H1 (cell line): ENCODE results near the gene COL19A1.

ENCODE experiments used
- CHD2 ChIP-seq: IDR thresholded peaks from 2 replicates; pipeline ENCODE4 v1.6.1; 2012; ENCODE audit warnings: low read length, improper control_type of control experiment
- POLR2A ChIP-seq, 2 experiments: IDR thresholded peaks; 1 replicate in 1 of 2; 2 replicates in 1 of 2; pipeline ENCODE4 v1.6.1; 2011; ENCODE audit warnings: low read depth in 2 of 2, low read length in 2 of 2, mild to moderate bottlenecking in 2 of 2; ENCODE audit errors: control extremely low read depth in 1 of 2
- TF ChIP-seq, protein P1 (sequence below), 3 experiments: IDR thresholded peaks; 1 replicate in 2 of 3; 2 replicates in 1 of 3; pipeline versions ENCODE4 v1.5.1 to v1.6.1; 2011; ENCODE audit warnings: low read length in 3 of 3, mild to moderate bottlenecking in 3 of 3, inconsistent platforms in 2 of 3, low read depth in 1 of 3, moderate library complexity in 1 of 3; ENCODE audit not compliant: insufficient read depth in 1 of 3; ENCODE audit errors: control extremely low read depth in 1 of 3

DNA sequence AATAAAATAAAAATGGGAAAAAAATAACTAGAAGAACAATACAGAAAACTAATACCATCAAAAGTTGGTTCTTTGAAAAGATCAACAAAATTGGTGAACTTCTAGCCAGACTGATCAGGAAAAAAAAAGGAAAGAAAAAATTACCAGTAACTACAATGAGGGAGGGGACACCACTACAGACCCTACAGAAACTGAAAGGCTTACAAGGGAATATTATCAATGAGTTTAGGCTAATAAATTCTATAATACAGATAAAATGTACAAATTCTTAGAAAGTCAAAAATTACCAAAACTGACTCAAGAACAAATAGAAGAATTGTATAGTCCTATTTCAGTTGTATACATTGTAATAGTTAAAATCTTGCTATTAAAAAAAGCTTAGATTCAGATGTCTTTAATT is 141.8 kb downstream of the COL19A1 start:
- TF ChIP-seq, protein P1, sequence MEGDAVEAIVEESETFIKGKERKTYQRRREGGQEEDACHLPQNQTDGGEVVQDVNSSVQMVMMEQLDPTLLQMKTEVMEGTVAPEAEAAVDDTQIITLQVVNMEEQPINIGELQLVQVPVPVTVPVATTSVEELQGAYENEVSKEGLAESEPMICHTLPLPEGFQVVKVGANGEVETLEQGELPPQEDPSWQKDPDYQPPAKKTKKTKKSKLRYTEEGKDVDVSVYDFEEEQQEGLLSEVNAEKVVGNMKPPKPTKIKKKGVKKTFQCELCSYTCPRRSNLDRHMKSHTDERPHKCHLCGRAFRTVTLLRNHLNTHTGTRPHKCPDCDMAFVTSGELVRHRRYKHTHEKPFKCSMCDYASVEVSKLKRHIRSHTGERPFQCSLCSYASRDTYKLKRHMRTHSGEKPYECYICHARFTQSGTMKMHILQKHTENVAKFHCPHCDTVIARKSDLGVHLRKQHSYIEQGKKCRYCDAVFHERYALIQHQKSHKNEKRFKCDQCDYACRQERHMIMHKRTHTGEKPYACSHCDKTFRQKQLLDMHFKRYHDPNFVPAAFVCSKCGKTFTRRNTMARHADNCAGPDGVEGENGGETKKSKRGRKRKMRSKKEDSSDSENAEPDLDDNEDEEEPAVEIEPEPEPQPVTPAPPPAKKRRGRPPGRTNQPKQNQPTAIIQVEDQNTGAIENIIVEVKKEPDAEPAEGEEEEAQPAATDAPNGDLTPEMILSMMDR (IDR thresholded peaks at IDR 0.05; ENCODE audit: control extremely low read depth in 1 of 3, insufficient read depth in 1 of 3, low read depth in 1 of 3, low read length in 3 of 3), result no peak
- TF ChIP-seq CHD2 (no peak), POLR2A (IDR thresholded peaks at IDR 0.05; ENCODE audit: control extremely low read depth in 1 of 2, low read depth in 2 of 2, low read length in 2 of 2) (no peak)
